Measurements from ENCODE around the gene SDR39U1. TPM values are rescaled to one million over a fixed set of nuclear protein-coding genes. Genes with fewer than 3 reads are reported as not detected.

Gene SDR39U1
- total RNA-seq, 1 donor from 2014 or later, result 61.6 TPM

DNA sequence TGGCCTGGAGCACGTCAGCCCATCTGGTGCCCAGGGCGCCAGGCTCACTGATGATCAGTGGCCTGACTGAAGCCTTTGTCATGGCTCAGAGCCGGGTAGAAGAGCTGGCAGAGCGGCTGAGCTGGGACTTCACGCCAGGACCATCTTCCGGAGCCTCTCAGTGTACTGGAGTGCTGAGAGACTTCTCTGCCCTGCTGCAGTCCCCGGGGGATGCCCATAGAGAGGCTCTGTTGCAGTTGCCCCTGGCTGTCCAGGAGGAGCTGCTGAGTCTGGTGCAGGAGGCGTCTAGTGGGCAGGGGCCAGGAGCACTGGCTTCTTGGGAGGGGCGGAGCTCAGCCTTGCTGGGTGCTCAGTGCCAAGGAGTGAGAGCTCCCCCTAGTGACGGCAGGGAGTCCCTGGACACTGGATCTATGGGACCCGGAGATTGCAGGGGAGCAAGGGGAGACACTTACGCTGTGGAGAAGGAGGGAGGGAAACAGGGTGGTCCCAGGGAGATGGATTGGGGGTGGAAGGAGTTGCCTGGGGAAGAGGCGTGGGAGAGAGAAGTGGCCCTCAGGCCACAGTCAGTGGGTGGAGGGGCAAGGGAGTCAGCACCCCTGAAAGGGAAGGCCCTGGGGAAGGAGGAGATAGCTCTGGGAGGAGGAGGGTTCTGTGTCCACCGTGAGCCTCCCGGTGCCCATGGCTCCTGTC is 10.9 kb downstream of the SDR39U1 start:
- H3K36me3 ChIP-seq, result peaks cover 47% of the 10 kb centered on the region
- no peaks in the 10 kb centered on the region for H3K27me3 ChIP-seq
- intact Hi-C loops (cut with DNase I), result loop anchor here (5.0 kb wide), 1 partner anchor 99 kb away; no protein-coding TSS in a partner anchor
- DNase-seq (peak; percentile 93), ATAC-seq (peak; percentile 84)
- H3K4me3 ChIP-seq, result peak overlapping the region; percentile 86
- no peaks in the 10 kb centered on the region for H3K9me3 ChIP-seq
- H3K27ac ChIP-seq, result peak overlapping the region; percentile 93
- H3K4me1 ChIP-seq, result peaks cover 39% of the 10 kb centered on the region
- TF ChIP-seq, protein P1, sequence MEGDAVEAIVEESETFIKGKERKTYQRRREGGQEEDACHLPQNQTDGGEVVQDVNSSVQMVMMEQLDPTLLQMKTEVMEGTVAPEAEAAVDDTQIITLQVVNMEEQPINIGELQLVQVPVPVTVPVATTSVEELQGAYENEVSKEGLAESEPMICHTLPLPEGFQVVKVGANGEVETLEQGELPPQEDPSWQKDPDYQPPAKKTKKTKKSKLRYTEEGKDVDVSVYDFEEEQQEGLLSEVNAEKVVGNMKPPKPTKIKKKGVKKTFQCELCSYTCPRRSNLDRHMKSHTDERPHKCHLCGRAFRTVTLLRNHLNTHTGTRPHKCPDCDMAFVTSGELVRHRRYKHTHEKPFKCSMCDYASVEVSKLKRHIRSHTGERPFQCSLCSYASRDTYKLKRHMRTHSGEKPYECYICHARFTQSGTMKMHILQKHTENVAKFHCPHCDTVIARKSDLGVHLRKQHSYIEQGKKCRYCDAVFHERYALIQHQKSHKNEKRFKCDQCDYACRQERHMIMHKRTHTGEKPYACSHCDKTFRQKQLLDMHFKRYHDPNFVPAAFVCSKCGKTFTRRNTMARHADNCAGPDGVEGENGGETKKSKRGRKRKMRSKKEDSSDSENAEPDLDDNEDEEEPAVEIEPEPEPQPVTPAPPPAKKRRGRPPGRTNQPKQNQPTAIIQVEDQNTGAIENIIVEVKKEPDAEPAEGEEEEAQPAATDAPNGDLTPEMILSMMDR (IDR thresholded peaks at IDR 0.05), result peak; percentile 94

DNA sequence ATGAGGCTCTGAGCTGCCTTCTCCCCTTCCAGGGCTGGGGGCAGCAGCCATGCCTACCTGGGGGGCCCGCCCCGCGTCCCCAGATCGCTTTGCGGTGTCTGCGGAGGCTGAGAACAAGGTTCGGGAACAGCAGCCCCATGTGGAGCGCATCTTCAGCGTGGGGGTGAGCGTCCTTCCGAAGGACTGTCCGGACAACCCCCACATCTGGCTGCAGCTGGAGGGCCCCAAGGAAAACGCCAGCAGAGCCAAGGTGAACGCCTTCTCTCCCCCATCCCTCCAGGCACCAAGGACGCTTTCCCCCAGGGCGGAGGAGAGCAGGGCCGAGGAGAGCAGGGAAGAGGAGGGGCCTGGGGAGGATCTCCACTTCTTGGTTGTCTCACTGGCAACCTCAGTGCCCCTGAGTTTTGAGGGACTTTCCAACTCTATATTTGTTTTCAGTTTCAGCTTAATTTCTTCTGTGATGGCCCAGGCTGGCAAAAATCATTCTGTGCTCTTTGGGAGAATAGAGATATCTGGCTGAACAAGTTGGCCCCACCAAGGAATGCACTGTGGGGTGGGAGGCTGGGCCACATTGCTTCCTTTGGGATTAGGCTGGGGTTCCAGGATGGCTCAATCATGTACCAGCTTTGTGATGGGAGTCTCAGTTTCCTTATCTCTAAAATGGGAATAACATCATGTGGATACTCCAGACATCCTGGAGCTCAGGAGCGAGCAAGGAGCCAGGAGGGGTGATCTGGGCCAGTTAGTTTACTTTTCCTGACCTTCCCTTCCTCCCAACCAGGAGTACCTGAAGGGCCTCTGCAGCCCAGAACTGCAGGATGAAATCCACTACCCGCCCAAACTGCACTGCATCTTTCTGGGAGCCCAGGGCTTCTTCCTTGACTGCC is 11.7 kb downstream of the SDR39U1 start:
- ATAC-seq, result no peak
- TF ChIP-seq, protein P1 (IDR thresholded peaks at IDR 0.05), result no peak
- peak overlapping the region; percentile 93 for H3K27ac ChIP-seq
- peak overlapping the region; percentile 86 for H3K4me3 ChIP-seq
- H3K4me1 ChIP-seq, result peaks cover 35% of the 10 kb centered on the region
- no peaks in the 10 kb centered on the region for H3K9me3 ChIP-seq
- DNase-seq, result peak; percentile 67
- peaks cover 39% of the 10 kb centered on the region for H3K36me3 ChIP-seq
- intact Hi-C loops (cut with DNase I), result loop anchor here (5.0 kb wide), 1 partner anchor 99 kb away; no protein-coding TSS in a partner anchor
- H3K27me3 ChIP-seq, result no peaks in the 10 kb centered on the region

DNA sequence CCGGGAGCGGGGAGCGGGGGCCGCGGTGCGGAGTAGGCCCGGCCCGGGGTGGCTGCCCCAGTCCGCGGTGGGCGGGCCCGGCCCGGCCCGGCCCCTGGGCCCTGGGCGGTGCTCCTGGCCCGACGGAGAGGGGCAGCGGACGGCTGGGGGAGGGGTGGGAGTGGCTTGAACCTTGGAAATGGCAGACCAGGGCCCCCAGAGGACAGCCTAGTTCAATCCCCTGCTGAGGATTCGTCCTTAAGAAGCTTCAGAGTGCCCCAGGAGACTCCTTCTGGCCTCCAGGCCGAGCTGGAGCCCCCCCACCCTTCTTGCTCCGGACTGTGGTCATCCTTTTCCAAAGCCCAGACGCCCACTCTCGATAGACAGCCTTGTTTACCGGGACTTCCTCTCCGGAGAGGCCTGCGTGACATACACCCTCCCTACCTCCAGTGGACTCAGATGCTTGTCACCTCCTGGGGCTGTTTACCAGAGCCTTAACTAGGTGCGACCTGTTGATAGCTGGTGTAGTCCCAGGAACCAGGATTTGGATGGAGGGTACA is 12.4 kb downstream of the SDR39U1 start:
- Histone ChIP-seq H3K36me3 (peaks cover 32% of the 10 kb centered on the region), H3K4me3 (peak overlapping the region; percentile 86), H3K9me3 (no peaks in the 10 kb centered on the region), H3K27ac (peak overlapping the region; percentile 93), H3K27me3 (no peaks in the 10 kb centered on the region), H3K4me1 (peaks cover 39% of the 10 kb centered on the region)
- intact Hi-C loops (cut with DNase I), result loop anchor here (5.0 kb wide), 1 partner anchor 98 kb away; no protein-coding TSS in a partner anchor
- ATAC-seq, result peak; percentile 86
- peak; percentile 91 for DNase-seq
- TF ChIP-seq, protein P1 (IDR thresholded peaks at IDR 0.05), result no peak

DNA sequence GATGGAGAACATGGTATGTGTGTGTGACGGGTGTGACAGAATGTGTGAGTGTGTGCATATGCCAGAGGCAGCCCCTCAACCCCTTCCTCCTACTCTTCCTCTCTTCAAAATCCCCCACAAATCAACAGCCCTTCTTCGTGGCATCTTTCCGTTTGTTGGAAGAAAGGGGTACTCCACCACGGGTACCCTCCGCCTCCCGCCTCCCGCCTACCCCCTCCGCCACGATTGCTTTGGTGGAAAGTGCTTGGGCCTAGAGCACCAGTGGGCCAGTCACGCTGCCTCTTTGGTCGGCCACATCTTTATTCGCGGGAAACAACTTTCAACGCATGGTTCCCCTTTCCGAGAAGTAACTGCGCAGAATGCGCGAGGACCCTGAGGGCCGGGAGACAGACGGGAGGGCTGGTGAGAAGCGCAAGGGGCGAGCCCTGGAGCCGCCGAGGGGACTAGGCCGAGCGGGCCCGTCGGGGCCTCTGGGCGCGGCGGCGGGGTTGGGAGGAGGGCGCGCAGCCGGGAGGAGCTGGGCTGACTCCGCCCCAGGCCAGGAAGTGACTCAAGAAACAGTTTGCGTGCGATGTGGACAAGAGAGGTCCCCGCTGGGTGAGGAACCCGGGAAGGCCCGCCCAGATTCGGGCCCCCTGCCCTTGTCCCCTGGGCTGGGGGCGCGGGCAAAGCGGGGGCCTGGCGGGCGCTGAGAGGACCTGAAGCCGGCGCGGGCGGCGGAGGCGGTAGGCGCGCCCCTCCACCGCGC is 13.0 kb downstream of the SDR39U1 start, which contains the start of the genes CBLN3 and KHNYN:
Gene CBLN3 (minus strand): TSS at position 274 of the 748 bp plus-strand sequence. CDS start 614 bp downstream, outside the sequence.
Gene KHNYN (plus strand): TSS at position 560 of the 748 bp plus-strand sequence. CDS start 777 bp downstream, outside the sequence.
- Histone ChIP-seq H3K27ac (peak within 1 kb of the TSS; percentile 93), H3K27me3 (no peaks in the 10 kb centered on the region), H3K4me1 (peaks cover 46% of the 10 kb centered on the region), H3K36me3 (peaks cover 28% of the 10 kb centered on the region), H3K9me3 (no peaks in the 10 kb centered on the region), H3K4me3 (peak within 1 kb of the TSS; percentile 86)
- DNase-seq (peak; percentile 95), ATAC-seq (peak; percentile 91)
- intact Hi-C loops (cut with DNase I), result loop anchor here (5.0 kb wide), 2 partner anchors 62 to 97 kb away; partner anchors contain the start of gene NFATC4
- TF ChIP-seq, protein P1 (IDR thresholded peaks at IDR 0.05), result peak; percentile 5
